Measurements from ENCODE around the gene BCR.
A peak's percentile ranks its signal among the peaks of the same experiment; 100 is the strongest.

The BCR gene

GRCh38 chr22:23202812-23203451 lies 22.6 kb downstream of the BCR start:
- no peak for DNase-seq

- no peak for DNase-seq
These were observed 23.3 kb downstream of the BCR start for GRCh38 chr22:23203452-23204124.

GRCh38 chr22:23204125-23204488 lies 23.8 kb downstream of the BCR start:
- DNase-seq = no peak

- peak; percentile 62 to 88 for DNase-seq
These were observed 24.3 kb downstream of the BCR start for GRCh38 chr22:23204541-23205157.

GRCh38 chr22:23205339-23206049 lies 25.2 kb downstream of the BCR start:
- DNase-seq = no peak

GRCh38 chr22:23206915-23207314 lies 26.6 kb downstream of the BCR start:
- DNase-seq = no peak

GRCh38 chr22:23207729-23208393 lies 27.6 kb downstream of the BCR start:
- no peak for DNase-seq

GRCh38 chr22:23210428-23211170 lies 30.3 kb downstream of the BCR start:
- DNase-seq = no peak

GRCh38 chr22:23211622-23212021 lies 31.3 kb downstream of the BCR start:
- no peak for DNase-seq

GRCh38 chr22:23212061-23213021 lies 32.0 kb downstream of the BCR start:
- DNase-seq = no peak

GRCh38 chr22:23213022-23213555 lies 32.8 kb downstream of the BCR start:
- DNase-seq = no peak

- no peak for DNase-seq
These were observed 33.4 kb downstream of the BCR start for GRCh38 chr22:23213581-23214334.

- no peak for DNase-seq
These were observed 34.1 kb downstream of the BCR start for GRCh38 chr22:23214398-23214797.

GRCh38 chr22:23215294-23216241 lies 35.3 kb downstream of the BCR start:
- DNase-seq = no peak

GRCh38 chr22:23216461-23217170 lies 36.3 kb downstream of the BCR start:
- DNase-seq = no peak

- no peak for DNase-seq
These were observed 37.1 kb downstream of the BCR start for GRCh38 chr22:23217171-23218052.

Data from cerebellar nuclear complex (tissue), 1 donor.